NCI-H1417 (cell line): Measurements from ENCODE around the gene LAT.

Source experiments
- DNase-seq, 3 experiments: peaks; one replicate each; lab custom pipeline; 2025; lab: John Stamatoyannopoulos, UW

The LAT gene

GRCh38 chr16:29007730-29008593 is 23.1 kb downstream of the LAT start:
- no peak for DNase-seq

- no peak for DNase-seq
These were observed 24.4 kb downstream of the LAT start for GRCh38 chr16:29009050-29009837.

GRCh38 chr16:29009838-29010166 is 24.9 kb downstream of the LAT start:
- DNase-seq: no peak

- no peak for DNase-seq
These were observed 26.3 kb downstream of the LAT start for GRCh38 chr16:29011112-29011511.

- no peak for DNase-seq
These were observed 27.0 kb downstream of the LAT start for GRCh38 chr16:29011851-29012250.

GRCh38 chr16:29012913-29013553 is 28.2 kb downstream of the LAT start:
- no peak for DNase-seq

GRCh38 chr16:29014561-29015069 is 29.8 kb downstream of the LAT start:
- DNase-seq: no peak

- no peak for DNase-seq
These were observed 37.3 kb downstream of the LAT start for GRCh38 chr16:29022196-29022595.

GRCh38 chr16:29023279-29024277 is 38.7 kb downstream of the LAT start:
- no peak for DNase-seq

GRCh38 chr16:29024278-29024677 is 39.4 kb downstream of the LAT start:
- no peak for DNase-seq

GRCh38 chr16:29025218-29025617 is 40.4 kb downstream of the LAT start:
- DNase-seq: no peak

GRCh38 chr16:29025735-29026134 is 40.9 kb downstream of the LAT start:
- no peak for DNase-seq

- no peak for DNase-seq
These were observed 43.8 kb downstream of the LAT start for GRCh38 chr16:29028457-29029167.

- DNase-seq: no peak
These were observed 44.5 kb downstream of the LAT start for GRCh38 chr16:29029168-29029994.

- DNase-seq: no peak
These were observed 45.4 kb downstream of the LAT start for GRCh38 chr16:29030086-29030840.
